ENCODE results near the gene PDIA3.
"Not testable (repeated sequence)": the region's sequence is repeated elsewhere in the genome, so short reads cannot be mapped to it uniquely, and the experiment has no call there.

Gene PDIA3

GRCh38 chr15:43746245-43746902 lies at the start of gene PDIA3:
Gene PDIA3 (plus strand): TSS chr15:43746438. CDS start chr15:43746540, 102 bp downstream.
- DNase-seq (ENCODE audit: low read depth in 2 of 2) = peak; percentile 68 to 83

GRCh38 chr15:43702174-43702573 lies 44.1 kb upstream of the PDIA3 start:
- no peak for DNase-seq (ENCODE audit: low read depth in 2 of 2)

- DNase-seq (ENCODE audit: low read depth in 2 of 2) = no peak
Measured at GRCh38 chr15:43702701-43703424, 43.4 kb upstream of the PDIA3 start.

- DNase-seq (ENCODE audit: low read depth in 2 of 2) = not testable (repeated sequence)
Measured at GRCh38 chr15:43710431-43711131, 35.7 kb upstream of the PDIA3 start.

- DNase-seq (ENCODE audit: low read depth in 2 of 2) = no peak
Measured at GRCh38 chr15:43723151-43723550, 23.1 kb upstream of the PDIA3 start.

GRCh38 chr15:43726306-43726705 lies 19.9 kb upstream of the PDIA3 start:
- not testable (repeated sequence) for DNase-seq (ENCODE audit: low read depth in 2 of 2)

GRCh38 chr15:43728053-43728725 lies 18.0 kb upstream of the PDIA3 start:
- DNase-seq (ENCODE audit: low read depth in 2 of 2) = not testable (repeated sequence)

GRCh38 chr15:43735416-43735815 lies 10.8 kb upstream of the PDIA3 start:
- no peak for DNase-seq (ENCODE audit: low read depth in 2 of 2)

GRCh38 chr15:43746903-43747309 lies 668 bp downstream of the PDIA3 start:
- DNase-seq (ENCODE audit: low read depth in 2 of 2) = not testable (repeated sequence)

- DNase-seq (ENCODE audit: low read depth in 2 of 2) = no peak
Measured at GRCh38 chr15:43748376-43748775, 2.1 kb downstream of the PDIA3 start.

- DNase-seq (ENCODE audit: low read depth in 2 of 2) = peak; percentile 14 to 28
Measured at GRCh38 chr15:43749690-43750345, 3.6 kb downstream of the PDIA3 start.

GRCh38 chr15:43751885-43752284 lies 5.6 kb downstream of the PDIA3 start:
- DNase-seq (ENCODE audit: low read depth in 2 of 2) = no peak

GRCh38 chr15:43762824-43763223 lies 16.6 kb downstream of the PDIA3 start:
- DNase-seq (ENCODE audit: low read depth in 2 of 2) = no peak

- no peak for DNase-seq (ENCODE audit: low read depth in 2 of 2)
Measured at GRCh38 chr15:43763819-43764446, 17.7 kb downstream of the PDIA3 start.

GRCh38 chr15:43769584-43770228 lies 23.5 kb downstream of the PDIA3 start:
- peak; percentile 51 to 57 for DNase-seq (ENCODE audit: low read depth in 2 of 2)

- no peak for DNase-seq (ENCODE audit: low read depth in 2 of 2)
Measured at GRCh38 chr15:43771816-43772215, 25.6 kb downstream of the PDIA3 start.

- no peak for DNase-seq (ENCODE audit: low read depth in 2 of 2)
Measured at GRCh38 chr15:43772624-43773023, 26.4 kb downstream of the PDIA3 start.

- DNase-seq (ENCODE audit: low read depth in 2 of 2) = no peak
Measured at GRCh38 chr15:43774062-43774461, 27.8 kb downstream of the PDIA3 start.

GRCh38 chr15:43775411-43775965 lies 29.2 kb downstream of the PDIA3 start:
- no peak for DNase-seq (ENCODE audit: low read depth in 2 of 2)

- DNase-seq (ENCODE audit: low read depth in 2 of 2) = no peak
Measured at GRCh38 chr15:43776101-43776717, 30.0 kb downstream of the PDIA3 start.
